ENCODE measurements around the gene ZIC5.

ZIC5 gene

DNA sequence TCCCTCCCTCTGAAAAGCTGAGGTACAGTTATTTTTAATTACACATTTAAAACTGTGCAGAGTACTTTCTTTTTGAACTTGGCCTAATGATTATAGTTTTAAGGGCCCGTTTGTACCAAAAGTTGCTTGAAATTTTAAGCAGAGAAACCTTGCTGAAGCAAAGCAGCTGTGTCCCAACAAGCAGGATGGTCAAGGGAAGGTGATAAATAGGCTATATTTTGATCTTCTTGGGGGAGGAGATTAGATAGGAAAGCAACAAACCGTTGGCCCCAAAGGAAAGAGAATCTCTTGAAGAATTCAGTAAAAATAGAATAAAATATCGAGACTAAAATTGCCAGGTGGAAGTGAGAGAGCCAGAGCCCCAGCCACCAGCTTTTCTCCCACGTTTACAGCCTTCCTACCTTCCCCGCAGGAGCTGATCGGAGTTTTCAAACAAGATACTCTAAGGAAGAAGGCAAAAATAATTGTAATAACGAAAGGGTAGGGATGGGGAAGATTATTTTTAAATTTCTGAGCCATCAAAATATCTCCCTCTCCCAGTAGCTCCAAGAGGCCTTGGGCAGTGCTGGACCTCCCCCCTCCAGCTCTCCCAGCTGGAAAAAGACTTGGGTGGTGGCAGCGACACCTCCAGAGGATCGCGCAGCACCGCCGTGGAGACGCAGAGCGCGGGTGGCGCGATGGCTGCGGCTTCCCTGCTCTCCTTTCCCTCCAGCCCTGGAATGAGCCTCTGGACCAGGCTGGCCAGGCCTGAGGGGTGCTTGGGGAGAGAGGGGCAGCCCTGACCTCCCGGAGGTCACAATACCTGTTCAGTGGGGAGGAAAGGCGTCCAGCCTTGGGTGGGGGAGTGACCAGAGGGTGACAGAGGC, 15.8 kb upstream of the ZIC5 start:
- no peak for DNase-seq

DNA sequence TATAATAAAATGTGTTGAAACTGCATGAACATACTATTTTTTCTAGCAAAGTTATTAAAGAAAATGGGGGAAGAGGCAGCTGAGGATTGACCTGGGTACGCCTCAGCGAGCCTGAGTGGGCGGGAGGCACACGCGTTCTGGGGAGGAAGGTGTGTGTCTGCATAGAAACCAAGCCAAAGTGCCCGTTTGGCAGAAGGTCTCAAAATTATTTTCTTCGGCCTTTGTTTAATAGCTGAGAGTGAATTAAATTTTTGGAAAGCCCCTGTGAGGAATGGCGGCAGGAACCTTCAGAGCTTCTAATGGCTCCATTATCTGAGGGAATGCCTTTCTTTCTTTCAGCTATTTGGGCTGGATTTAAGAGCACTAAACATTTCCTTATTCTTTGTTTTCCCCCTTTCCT, 15.2 kb upstream of the ZIC5 start:
- DNase-seq: no peak

DNA sequence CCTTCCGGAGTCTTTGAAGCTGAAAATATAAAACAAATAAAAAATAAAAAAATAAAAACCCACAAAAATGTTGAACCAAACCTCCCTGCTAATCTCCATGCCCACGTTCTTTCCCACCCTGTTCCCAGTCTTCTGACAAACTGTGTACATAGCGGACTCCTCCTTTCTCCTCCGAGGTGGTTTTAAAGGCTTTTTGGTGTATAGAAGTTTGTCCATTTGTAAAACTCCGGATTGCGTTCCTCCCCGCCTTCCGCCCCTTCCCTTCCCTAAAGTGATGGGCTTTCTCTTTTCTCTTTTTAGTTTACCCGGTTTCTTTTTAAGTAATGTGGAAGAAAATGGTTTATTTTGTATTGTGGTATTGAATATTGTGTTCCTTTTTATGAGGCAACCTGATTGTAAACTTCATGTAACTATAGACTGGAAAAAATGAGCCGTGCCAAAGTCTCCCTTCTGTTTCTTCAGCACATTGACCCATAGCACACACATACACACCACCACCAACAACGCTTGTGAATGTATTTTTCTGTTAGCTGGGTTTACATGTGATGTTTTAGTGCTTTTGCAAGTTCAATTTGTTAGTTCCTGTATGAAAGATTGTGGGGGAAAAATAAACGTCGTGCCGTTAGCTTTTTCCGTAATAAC, 14.4 kb upstream of the ZIC5 start:
- DNase-seq: no peak

DNA sequence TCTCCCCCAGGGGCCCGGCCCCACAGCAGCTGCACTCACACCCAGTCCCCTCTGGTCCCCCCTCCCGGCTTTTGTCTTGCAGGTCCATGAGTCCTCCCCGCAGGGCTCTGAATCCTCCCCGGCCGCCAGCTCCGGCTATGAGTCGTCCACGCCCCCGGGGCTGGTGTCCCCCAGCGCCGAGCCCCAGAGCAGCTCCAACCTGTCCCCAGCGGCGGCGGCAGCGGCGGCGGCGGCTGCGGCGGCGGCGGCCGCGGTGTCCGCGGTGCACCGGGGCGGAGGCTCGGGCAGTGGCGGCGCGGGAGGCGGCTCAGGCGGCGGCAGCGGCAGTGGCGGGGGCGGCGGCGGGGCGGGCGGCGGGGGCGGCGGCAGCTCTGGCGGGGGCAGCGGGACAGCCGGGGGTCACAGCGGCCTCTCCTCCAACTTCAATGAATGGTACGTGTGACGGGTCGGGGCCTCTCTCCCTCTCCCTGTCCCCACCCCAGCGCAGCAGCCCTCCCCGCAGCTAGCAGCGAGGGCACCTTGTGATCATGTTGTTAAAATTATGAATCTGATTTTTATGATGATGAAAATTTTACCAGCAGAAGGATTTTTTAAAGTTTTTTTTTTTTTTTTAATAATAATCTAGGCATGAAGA, 13.8 kb upstream of the ZIC5 start:
- DNase-seq: peak; percentile 16

DNA sequence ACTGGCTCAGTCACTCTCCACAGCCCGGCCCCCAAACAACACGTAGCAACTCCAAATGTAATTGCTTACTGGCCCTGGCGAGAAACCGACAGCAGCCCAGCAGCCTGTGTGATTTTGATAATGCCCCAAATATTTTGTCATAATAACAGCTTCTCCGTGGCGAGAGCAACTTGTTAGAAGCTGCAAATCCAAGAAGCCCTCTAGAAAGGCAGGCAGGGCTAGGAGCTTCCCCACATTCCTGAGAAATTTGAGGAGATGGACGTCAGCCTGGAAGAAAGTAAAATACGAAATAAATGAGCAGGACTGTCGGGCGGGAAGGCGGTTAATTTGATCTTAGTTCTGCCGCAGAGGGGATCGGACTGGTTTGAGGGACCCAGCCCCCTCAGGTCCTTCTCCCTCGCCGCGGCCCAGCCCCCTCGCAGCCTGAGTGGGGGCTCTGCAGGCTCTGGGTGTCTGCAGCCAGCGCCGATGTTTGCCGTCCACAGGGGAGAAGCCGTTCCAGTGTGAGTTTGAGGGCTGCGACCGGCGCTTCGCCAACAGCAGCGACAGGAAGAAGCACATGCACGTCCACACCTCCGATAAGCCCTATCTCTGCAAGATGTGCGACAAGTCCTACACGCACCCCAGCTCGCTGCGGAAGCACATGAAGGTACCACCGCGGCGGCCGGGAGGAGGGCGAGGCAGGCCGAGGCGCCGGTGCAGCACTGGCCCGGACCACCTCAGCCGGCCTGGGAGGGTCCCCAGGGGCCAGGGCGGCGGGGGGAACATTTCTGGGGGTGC, 13.1 kb upstream of the ZIC5 start:
- peak; percentile 42 for DNase-seq

DNA sequence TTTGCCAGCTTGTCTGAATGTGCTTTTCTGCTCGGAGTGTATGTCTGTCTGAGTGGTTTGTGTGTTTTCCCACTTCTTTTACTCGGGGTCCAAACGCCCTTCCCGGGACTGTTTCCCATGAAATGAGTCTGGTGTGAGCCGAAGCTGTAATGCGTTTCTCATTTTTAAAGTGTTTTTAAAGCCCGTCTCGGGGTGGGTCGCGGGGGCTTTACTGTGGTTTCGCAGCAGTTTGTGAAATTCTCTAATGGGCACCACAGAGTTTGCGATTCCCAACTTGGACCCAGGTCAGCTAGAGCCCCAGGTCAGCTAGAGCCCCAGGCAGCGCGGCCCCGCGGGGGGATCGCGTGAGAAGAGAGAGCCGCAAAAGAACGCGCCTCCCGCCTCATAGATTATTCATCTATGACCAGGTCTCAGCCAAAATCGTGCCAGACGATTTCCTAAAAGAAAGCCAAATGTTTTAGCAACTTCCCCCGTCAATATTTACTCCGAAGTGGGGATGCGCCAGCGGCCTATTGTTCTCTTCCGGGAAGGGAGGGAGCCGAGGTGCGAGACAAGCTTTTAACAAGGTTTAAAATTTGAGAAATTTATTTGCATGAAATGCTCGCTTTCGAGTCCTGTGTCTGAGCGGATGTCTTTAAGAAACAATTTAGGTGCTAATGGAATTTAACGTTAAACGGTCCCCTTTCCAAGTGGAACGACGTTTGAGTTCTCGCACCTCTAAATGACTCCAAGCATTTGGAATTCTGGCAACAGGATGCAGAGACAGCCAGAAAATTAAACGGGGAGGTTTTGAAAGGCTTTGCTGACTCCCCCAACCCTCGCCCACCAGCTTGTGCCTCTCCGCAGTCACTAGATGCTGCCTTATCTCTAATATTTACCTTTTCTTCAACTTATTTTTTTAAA, 12.2 kb upstream of the ZIC5 start:
- no peak for DNase-seq

DNA sequence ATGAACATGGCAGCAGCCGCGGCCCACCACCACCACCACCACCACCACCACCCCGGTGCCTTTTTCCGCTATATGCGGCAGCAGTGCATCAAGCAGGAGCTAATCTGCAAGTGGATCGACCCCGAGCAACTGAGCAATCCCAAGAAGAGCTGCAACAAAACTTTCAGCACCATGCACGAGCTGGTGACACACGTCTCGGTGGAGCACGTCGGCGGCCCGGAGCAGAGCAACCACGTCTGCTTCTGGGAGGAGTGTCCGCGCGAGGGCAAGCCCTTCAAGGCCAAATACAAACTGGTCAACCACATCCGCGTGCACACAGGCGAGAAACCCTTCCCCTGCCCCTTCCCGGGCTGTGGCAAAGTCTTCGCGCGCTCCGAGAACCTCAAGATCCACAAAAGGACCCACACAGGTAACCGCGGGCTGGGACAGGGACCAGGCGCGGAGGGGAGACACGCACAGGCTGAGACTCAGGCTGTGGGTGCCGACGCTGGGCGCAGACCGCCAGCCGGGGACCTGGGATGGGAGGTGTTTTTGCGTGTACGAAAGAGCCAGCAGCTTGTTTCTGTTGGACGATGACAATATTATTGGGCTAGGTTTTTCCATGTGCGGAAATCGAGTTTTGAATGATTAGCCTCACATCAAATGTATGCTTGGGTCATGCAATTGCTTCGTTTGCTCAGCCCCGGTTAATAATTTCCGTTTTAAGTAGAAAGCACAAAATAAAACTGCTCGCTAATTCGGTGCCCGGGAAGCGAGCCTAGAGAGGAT, 11.3 kb upstream of the ZIC5 start:
- no peak for DNase-seq

DNA sequence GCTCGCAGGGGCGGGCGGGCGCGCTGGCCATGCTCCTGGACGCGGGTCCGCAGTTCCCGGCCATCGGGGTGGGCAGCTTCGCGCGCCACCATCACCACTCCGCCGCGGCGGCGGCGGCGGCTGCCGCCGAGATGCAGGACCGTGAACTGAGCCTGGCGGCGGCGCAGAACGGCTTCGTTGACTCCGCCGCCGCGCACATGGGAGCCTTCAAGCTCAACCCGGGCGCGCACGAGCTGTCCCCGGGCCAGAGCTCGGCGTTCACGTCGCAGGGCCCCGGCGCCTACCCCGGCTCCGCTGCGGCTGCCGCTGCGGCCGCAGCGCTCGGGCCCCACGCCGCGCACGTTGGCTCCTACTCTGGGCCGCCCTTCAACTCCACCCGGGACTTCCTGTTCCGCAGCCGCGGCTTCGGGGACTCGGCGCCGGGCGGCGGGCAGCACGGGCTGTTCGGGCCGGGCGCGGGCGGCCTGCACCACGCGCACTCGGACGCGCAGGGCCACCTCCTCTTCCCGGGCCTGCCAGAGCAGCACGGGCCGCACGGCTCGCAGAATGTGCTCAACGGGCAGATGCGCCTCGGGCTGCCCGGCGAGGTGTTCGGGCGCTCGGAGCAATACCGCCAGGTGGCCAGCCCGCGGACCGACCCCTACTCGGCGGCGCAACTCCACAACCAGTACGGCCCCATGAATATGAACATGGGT, 10.6 kb upstream of the ZIC5 start:
- no peak for DNase-seq

DNA sequence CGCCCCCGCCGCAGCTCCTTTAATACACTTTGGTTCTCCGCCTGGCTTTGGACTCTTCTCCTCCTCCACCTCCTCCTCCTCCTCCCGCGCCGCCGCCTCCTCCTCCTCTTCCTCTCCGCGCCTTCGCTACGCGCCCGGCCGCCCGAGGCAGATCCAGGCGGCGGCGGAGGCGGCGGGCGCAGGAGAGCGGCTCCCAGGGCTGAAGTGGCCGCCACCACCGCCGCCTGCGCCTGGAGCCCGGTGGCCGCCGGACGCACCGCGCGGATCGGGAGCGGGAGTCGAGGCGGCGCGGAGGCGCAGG, 10.1 kb upstream of the ZIC5 start, which contains the start of gene ZIC2:
TSS of gene ZIC2 (plus strand) at position 50 of the 301 bp plus-strand sequence. CDS start 281 bp downstream, outside the sequence.
- DNase-seq: peak; percentile 38

DNA sequence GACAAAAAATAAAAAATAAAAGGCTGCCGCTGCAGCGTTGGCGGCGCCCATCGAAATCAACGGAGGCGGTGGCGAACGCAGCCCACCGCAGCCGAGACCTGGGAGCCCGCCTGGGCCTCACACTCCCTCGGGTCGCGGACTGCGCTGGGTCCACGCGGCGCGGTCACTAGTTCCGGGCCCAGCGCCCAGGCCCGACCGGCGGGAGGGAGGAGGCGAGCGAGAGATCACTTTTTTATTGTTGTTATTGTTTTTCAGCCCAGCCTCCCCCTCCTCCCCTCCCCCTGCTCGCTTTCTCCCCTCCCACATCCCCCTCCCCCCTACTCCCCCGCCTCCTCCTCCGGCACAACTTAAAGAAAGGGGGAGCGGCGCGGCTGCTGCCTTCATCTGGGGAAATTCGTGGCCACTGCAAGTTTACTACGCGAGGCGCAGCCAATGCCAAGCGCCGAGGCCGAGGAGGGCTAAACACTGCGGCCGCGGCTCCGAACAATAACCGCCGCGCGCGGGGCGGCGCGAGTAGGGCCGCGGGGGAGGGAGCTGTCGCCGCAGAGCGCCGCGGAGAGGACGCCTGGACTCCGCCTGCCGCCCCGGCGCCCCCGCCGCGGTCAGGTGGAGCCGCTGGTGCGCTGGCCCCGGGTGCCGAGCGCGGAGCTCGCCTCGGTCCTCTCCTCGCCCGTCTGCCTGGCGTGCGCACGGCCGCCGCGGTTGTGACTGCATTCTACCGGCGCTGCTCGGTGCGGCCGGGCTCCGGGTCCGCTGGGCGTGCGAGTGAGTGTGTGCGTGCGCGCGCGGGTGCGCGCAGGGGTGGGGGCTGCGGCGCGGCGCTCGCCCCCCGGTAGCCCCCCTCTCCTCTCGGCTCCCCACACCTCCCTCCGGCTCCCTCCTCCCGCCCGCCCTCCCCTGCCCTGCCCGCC, 9.5 kb upstream of the ZIC5 start:
- peak; percentile 61 for DNase-seq

DNA sequence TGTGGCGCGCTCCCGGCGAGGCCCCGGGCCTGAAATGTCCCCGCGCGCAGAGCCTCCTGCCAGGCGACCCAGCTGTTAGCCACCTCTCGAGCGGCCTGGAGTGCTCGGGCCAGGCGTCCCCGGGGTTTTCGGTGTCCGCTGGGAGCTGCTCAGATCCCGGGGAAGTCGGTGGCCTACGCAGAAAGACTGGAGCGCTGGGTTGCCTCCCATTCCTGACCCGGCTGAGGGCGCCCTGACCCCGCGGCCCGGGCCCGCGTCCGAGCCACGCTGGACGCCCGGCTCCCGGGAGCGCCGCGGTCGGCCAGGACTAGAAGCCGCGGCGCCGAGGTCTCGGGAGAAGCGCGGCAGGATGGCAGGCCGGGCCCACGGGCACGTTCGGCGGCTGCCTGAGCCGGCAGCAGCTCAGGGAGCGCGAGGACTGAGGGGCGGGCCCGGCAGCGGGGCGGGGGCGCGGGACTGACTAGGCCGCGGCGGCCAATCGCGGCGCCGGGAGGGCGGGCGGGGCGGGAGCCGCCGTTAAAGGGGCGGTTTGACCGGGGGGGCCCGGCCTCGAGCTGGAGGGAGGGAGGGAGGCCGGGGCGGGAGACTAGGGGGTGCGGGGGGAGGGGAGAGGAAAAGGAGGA, 8.7 kb upstream of the ZIC5 start:
- DNase-seq: peak; percentile 61

DNA sequence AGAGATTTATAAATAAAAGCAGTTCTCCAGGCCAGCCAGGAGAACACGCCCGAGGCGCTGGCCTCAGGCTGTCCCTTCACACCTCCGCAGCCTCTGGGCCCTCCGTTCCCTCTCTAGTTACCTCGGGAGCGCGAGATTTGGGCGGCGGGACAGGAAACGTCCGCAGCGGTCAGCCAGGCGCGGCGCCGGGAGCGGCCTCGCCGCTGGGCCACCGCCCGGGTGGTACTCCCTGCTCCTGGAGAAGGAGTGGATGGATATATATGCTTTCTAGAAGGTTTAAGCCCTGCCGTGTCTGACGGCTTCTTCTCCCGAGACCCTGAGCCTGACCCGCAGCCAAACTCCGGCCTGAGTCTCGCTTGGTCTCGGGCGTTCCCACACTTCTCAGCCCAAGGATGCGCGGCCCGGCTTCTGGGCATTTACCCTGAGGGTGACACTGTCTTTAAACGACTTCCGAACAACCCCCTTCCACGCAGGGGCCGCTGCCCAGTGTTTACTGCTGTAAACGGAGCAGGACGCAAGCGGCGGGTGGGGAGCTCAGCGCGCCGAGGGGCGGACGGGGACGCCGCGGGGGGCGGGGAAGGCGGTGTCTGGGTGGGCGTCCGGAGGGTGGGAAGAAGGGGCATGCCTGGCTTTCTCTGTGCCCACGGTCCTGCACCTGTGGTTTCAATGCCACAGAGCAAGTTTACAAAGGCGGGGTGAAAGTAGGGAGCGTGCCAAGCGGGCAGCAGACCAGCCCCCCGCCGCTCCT, 8.1 kb upstream of the ZIC5 start:
- DNase-seq: no peak

DNA sequence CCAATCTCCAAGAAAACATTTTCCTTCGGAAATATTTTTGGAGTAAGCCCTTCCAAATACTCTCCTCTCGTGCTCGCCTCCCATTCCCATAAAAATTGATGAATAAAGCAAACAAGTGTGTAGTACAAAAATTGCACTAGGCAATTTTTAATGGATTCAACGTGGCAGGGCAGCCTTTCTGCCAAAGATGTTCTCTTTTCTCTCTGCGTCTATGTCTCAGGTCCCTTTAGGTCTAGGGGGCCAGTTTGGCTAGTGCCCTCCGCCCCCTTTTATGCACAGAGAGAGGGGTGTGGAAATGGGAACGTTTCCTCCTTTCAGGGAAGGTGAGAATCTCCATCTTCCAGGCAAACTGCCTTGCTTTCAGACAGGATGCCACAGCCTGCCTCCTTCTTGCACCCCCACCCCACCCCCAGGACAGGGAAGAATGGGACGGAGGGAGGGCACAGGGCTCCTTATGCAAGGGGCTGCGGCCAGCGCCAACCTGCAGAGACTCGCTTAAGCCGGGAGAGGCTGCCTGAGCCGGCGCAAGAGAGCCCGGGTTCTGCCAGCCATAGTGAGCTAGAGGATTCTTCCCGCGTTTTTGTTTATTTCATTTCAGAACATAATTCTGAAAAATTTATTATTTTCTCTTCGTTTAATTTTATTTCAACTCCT, 7.4 kb upstream of the ZIC5 start:
- no peak for DNase-seq

DNA sequence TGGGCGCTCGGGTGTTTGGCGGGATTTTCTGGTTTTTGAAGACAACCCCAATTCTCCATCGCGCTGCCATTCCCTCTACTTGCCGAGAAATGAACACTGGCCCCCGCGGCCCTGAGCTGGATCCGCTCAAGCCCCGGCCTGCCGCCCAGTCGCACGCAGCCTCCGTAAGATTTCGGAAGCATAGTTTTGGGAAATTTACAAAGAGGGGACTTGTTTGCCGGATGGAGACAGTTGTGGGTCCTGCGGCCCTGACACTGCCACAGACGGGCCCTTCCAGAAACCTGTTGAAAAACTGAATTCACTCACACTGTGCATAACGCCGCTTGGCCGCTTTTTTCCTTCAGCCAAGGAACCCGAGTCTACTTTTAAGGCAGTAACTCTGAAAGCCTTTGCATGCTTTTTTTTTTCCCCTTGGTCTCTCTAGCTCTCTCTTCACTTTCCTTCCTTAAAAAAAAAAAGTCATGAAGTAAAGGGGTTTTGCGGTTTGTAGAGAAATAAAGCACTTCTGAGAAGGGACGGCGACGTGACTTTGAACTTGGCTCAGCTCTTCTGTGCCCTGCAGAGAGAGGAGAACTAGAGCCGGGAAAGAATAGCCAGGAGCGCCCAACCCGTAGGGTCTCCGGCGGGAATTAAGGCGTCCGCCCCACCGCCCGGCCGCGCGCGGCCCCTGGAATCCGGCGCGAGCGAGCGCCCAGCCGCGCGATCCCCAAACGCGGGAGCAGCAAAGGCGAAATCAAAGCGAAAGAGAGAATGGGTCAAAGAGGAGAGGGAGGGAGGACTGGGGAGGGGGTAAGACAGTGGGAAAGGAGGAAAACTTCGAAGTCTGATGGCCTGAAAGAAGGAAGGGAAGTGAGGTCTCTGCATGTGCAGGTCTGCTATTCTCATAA, 6.6 kb upstream of the ZIC5 start:
- no peak for DNase-seq

DNA sequence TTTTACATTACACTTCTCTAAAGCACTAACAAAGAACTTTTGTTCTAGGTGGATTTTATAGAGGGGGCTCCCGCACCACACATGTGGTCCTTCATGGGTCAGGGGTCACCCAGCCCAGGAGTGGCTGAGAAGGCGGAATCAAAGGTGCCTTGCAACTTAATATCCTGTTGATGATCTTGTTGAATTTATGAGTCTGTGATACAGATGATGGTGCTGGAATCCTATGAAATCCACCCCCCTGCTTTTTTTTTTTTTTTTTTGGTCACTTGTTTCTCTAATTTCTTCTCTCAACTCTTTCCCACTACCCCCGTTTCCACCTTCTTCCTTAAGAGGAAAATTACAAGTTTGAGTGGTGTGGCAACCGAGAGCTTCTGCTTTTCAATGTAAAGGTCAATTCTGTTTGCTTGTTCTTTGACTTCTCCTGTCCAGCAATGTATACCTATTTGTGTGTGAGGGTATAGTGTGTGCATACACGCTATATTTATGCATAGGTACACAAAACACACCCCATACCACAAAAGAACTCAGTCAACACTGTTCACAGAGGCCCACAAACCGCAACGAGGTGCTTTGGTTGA, 5.9 kb upstream of the ZIC5 start:
- DNase-seq: no peak

DNA sequence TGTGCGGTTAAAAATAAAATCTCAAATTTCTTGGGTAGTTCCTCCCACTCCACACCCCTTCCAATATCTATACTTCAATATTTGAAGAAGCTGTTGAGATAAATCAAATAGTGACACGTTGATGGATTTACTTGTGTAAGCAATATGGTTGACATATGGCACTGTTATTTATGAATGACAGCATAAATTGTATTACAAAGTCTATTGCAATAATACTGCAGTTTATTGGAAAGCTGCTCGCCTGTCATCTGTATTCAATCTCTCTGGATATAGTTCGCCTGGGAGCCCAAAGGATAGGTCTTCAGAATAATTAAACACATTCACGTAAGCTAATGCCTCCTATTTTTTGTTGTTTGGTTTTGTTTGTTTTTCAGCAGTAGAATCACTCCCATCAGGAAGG, 5.0 kb upstream of the ZIC5 start:
- DNase-seq: no peak

Data from NCI-H1105 treated with DMSO at 0.1 percent for 48 hours (cell line).